T-helper 17 cell (primary cell): ENCODE results near the gene KCNQ5. TPM values are rescaled to one million over a fixed set of nuclear protein-coding genes. Genes with fewer than 3 reads are reported as not detected.

ENCODE experiments used
- ATAC-seq: fragments of 150-1000 bp; cut with Tn5 transposase; 2 replicates; pipeline ENCODE4 v1.10.0; 2021; ENCODE audit warnings: mild to moderate bottlenecking, moderate library complexity
- DNase-seq, 3 donors: peaks; one replicate each; pipeline versions ENCODE4 v3.0.0 to v3.0.0-alpha.2; 2020 to 2021
- H3K9me3 ChIP-seq: one replicate; pipeline ENCODE4 v1.7.0; 2013; ENCODE audit warnings: low read length, mild to moderate bottlenecking; ENCODE audit not compliant: control insufficient read depth, poor library complexity, severe bottlenecking
- H3K27ac Mint-ChIP-seq: one replicate; pipeline ENCODE4 v1.8.0; 2022; ENCODE audit warnings: mild to moderate bottlenecking, moderate library complexity, mixed read lengths
- H3K27me3 Mint-ChIP-seq: one replicate; pipeline ENCODE4 v1.8.0; 2022; ENCODE audit warnings: mixed read lengths
- H3K36me3 Mint-ChIP-seq: one replicate; pipeline ENCODE4 v1.8.0; 2022; ENCODE audit warnings: low read depth, mixed read lengths
- H3K4me1 Mint-ChIP-seq: one replicate; pipeline ENCODE4 v1.8.0; 2022; ENCODE audit warnings: mild to moderate bottlenecking, mixed read lengths
- H3K4me3 Mint-ChIP-seq: one replicate; pipeline ENCODE4 v1.8.0; 2022; ENCODE audit warnings: mild to moderate bottlenecking, moderate library complexity, mixed read lengths
- total RNA-seq, 4 donors: library from RNA in 2 of 4; stranded (reverse) in 2 of 4; gene quantifications; one replicate each; pipeline ENCODE4 v1.2.3 and lab custom pipeline; 2022 to 2026

KCNQ5 gene
- total RNA-seq, 2 donors from 2014 or later, result 1.5 to 3.3 TPM

DNA sequence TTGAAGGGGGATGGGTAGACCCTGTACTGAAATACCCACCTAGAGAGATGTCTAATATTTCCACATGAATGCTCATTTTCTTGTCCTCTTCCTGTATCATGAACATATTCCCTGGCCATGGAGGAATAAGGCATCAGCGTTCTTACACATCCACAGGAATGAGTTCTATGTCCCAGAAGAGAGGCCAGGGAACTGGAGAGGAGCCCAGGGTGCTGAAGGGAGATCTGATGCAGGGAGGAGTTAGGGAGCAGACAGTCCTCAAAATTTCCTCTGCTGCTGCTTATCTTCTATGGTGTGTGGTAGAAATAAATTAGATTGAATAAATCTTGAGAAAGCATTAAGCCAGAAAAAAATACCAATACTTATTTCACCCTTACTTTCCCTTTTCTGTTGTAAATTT is 295.0 kb downstream of the KCNQ5 start:
- ATAC-seq, result no peak
- no peaks in the 10 kb centered on the region for H3K36me3 Mint-ChIP-seq
- no peak overlapping the region for H3K4me3 Mint-ChIP-seq
- H3K27ac Mint-ChIP-seq, result no peak overlapping the region
- DNase-seq, result no peak
- H3K9me3 ChIP-seq, result no peaks in the 10 kb centered on the region
- peaks cover 6% of the 10 kb centered on the region for H3K27me3 Mint-ChIP-seq
- no peaks in the 10 kb centered on the region for H3K4me1 Mint-ChIP-seq

DNA sequence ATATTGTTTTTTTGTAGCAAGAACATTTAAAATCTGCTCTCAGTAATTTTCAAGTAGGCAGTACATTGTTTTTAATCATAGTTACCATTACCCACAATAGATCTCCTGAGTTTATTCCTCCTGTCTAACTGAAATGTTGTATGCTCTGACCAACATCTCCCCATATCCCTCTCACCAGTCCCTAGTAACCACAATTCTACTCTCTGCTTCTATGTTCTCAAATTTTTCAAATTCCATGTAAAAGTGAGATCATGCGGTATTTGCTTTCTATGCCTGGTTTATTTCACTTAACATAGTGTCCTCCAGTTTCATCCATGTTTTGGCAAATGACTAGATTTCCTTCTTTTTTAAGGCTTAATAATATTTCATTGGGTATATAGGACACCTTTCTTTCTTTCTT is 300.5 kb downstream of the KCNQ5 start:
- peaks cover 12% of the 10 kb centered on the region for H3K27me3 Mint-ChIP-seq
- H3K36me3 Mint-ChIP-seq, result no peaks in the 10 kb centered on the region
- no peak overlapping the region for H3K4me3 Mint-ChIP-seq
- ATAC-seq, result no peak
- no peak overlapping the region for H3K27ac Mint-ChIP-seq
- no peak for DNase-seq
- H3K9me3 ChIP-seq, result no peaks in the 10 kb centered on the region
- no peaks in the 10 kb centered on the region for H3K4me1 Mint-ChIP-seq

DNA sequence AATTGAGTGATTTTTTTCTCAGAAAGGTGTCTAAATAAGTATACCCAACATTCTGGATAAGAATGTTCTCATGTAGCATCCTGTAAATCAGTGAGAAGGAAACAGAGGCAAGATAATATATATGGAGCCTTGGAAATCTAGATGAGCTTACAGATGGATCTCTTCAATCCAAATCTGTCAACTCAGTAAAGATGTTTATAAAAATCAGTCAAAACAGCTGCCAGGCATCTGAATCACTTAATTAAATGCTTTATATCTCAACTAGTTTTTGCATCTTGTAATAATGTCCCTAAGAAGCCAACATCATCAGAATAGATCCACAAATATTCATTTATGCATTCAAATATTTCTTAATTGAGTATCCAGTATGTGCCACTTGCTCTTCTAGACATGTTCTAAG is 303.3 kb downstream of the KCNQ5 start:
- DNase-seq, result no peak
- H3K27me3 Mint-ChIP-seq, result peaks cover 12% of the 10 kb centered on the region
- ATAC-seq, result no peak
- H3K4me1 Mint-ChIP-seq, result no peaks in the 10 kb centered on the region
- H3K36me3 Mint-ChIP-seq, result no peaks in the 10 kb centered on the region
- no peak overlapping the region for H3K4me3 Mint-ChIP-seq
- H3K27ac Mint-ChIP-seq, result no peak overlapping the region
- H3K9me3 ChIP-seq, result no peaks in the 10 kb centered on the region

GRCh38 chr6:72930556-72931132 is 308.8 kb downstream of the KCNQ5 start:
- no peak for DNase-seq

GRCh38 chr6:72931325-72931887 is 309.5 kb downstream of the KCNQ5 start:
- no peak overlapping the region for H3K4me3 Mint-ChIP-seq
- DNase-seq (no peak), ATAC-seq (no peak)
- no peak overlapping the region for H3K27ac Mint-ChIP-seq
- H3K36me3 Mint-ChIP-seq, result peaks cover 4% of the 10 kb centered on the region
- peaks cover 5% of the 10 kb centered on the region for H3K27me3 Mint-ChIP-seq
- H3K4me1 Mint-ChIP-seq, result no peaks in the 10 kb centered on the region
- H3K9me3 ChIP-seq, result no peaks in the 10 kb centered on the region

More at GRCh38 chr6:72930556-72931132, 308.8 kb downstream of the KCNQ5 start:
- H3K9me3 ChIP-seq, result no peaks in the 10 kb centered on the region
- no peak overlapping the region for H3K4me3 Mint-ChIP-seq
- peaks cover 1% of the 10 kb centered on the region for H3K27me3 Mint-ChIP-seq
- H3K4me1 Mint-ChIP-seq, result no peaks in the 10 kb centered on the region
- H3K27ac Mint-ChIP-seq, result no peak overlapping the region
- peaks cover under 1% of the 10 kb centered on the region for H3K36me3 Mint-ChIP-seq
- ATAC-seq, result no peak

DNA sequence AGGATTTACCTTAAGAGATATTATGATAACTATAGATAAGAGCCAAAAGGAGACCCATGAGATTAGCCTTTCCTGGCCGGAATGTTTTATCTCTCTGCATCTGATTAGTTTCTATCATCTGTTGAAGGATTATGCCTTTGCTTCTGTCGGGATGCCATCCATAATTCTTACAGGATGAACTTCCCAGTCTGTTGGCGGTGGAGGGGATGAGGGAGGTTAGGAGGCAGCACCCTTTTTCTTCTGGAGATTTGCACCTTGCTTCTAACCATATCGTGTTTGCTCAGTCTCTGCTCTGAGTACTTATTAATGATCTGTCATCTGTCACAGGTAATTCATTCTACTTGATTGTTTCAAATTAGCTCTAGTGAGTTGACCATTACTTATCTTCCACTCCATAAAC is 311.4 kb downstream of the KCNQ5 start:
- Mint-ChIP-seq H3K27ac (no peak overlapping the region), H3K27me3 (peaks cover 5% of the 10 kb centered on the region), H3K36me3 (peaks cover 4% of the 10 kb centered on the region), H3K4me3 (no peak overlapping the region), H3K4me1 (no peaks in the 10 kb centered on the region)
- no peak for ATAC-seq
- no peak for DNase-seq
- no peaks in the 10 kb centered on the region for H3K9me3 ChIP-seq

DNA sequence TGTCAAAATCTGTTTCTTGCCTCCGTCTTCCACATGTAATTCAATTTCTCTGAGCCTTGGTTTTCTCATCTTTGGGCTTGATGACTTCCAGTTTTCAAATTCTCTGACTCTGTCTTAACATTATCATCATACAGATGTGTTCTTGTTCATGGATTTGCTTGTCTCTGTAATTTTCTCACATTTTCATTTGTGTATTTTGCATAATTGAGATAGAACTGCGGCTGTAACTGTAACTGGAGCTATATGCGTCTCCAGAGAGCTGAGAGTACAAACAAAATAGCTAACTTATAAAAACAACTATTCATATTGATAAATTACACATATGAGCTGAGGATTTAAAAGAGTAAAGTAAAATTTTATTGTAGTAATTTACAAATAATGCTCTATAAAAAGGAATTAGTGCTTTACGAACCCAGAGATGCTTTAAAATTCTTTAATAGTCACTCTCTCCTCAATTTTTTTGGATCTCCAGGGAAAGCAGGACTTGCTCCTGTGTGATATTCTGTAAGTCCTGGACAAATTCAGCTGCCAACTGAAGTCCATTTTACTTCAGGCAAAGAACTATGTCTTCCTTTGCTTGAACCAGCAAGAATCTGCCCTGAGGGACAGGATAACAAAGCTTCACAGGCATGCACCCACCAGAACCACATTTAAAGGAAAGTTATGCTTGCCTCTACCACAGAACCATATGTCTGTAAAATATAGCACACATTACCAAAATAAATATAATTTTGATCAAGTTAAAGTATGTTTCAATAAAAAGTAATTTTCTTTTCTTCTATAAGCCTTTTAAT is 315.1 kb downstream of the KCNQ5 start:
- H3K4me1 Mint-ChIP-seq, result no peaks in the 10 kb centered on the region
- H3K4me3 Mint-ChIP-seq, result no peak overlapping the region

DNA sequence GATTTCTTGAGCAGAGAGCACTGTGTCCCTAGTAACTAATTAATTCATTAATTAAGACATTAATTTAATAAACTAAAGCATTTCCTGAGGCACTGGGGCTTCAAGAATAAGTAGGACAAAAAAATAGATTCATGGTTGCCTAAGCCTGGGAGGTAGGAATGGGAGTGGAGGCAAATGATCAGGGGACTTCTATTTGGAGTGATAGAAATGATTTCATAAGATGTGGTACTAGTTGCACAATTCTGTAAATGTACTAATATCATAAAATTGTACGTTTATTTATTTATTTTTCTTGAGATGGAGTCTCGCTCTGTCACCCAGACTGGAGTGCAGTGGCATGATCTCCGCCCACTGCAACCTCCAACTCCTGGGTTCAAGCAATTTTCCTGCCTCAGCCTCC is 316.2 kb downstream of the KCNQ5 start:
- DNase-seq (no peak), ATAC-seq (no peak)
- peaks cover 4% of the 10 kb centered on the region for H3K36me3 Mint-ChIP-seq
- no peaks in the 10 kb centered on the region for H3K9me3 ChIP-seq
- H3K4me3 Mint-ChIP-seq, result no peak overlapping the region
- H3K27ac Mint-ChIP-seq, result no peak overlapping the region
- peaks cover 5% of the 10 kb centered on the region for H3K27me3 Mint-ChIP-seq
- no peaks in the 10 kb centered on the region for H3K4me1 Mint-ChIP-seq

More for the DNA sequence above, 315.1 kb downstream of the KCNQ5 start:
- H3K27me3 Mint-ChIP-seq, result peaks cover 5% of the 10 kb centered on the region
- DNase-seq (no peak), ATAC-seq (no peak)
- no peak overlapping the region for H3K27ac Mint-ChIP-seq
- H3K9me3 ChIP-seq, result no peaks in the 10 kb centered on the region
- H3K36me3 Mint-ChIP-seq, result peaks cover 4% of the 10 kb centered on the region

- H3K27ac Mint-ChIP-seq, result no peak overlapping the region
- DNase-seq (no peak), ATAC-seq (no peak)
- H3K27me3 Mint-ChIP-seq, result peaks cover 5% of the 10 kb centered on the region
- H3K9me3 ChIP-seq, result no peaks in the 10 kb centered on the region
- no peaks in the 10 kb centered on the region for H3K4me1 Mint-ChIP-seq
- H3K36me3 Mint-ChIP-seq, result peaks cover 4% of the 10 kb centered on the region
- H3K4me3 Mint-ChIP-seq, result no peak overlapping the region
These were observed 317.1 kb downstream of the KCNQ5 start for GRCh38 chr6:72939004-72939403.

GRCh38 chr6:72940265-72940664 is 318.4 kb downstream of the KCNQ5 start:
- no peak overlapping the region for H3K4me3 Mint-ChIP-seq
- no peaks in the 10 kb centered on the region for H3K4me1 Mint-ChIP-seq
- peaks cover 5% of the 10 kb centered on the region for H3K27me3 Mint-ChIP-seq
- no peaks in the 10 kb centered on the region for H3K9me3 ChIP-seq
- H3K36me3 Mint-ChIP-seq, result peaks cover 4% of the 10 kb centered on the region
- no peak overlapping the region for H3K27ac Mint-ChIP-seq
- no peak for ATAC-seq
- DNase-seq, result no peak

DNA sequence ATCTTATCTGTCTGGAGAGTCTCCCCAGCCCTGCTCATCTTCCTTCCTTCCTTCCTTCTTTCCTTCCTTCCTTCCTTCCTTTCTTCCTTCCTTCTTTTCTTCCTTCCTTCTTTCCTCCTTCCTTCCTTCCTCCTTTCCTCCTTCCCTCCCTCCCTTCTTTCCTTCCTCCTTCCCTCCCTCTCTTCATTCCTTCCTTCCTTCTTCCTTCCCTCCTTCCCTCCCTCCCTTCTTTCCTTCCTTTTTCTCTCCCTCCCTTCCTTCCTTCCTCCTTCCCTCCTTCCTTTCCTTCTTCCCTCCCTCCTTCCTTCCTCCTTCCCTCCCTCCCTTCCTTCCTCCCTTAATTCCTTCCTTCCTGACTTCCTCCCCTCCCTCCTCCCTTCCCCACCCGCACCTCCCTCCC is 319.4 kb downstream of the KCNQ5 start:
- H3K4me3 Mint-ChIP-seq, result no peak overlapping the region
- no peak overlapping the region for H3K27ac Mint-ChIP-seq
- H3K4me1 Mint-ChIP-seq, result no peaks in the 10 kb centered on the region
- ATAC-seq, result no peak
- H3K36me3 Mint-ChIP-seq, result no peaks in the 10 kb centered on the region
- DNase-seq, result no peak
- no peaks in the 10 kb centered on the region for H3K9me3 ChIP-seq
- peaks cover 6% of the 10 kb centered on the region for H3K27me3 Mint-ChIP-seq

DNA sequence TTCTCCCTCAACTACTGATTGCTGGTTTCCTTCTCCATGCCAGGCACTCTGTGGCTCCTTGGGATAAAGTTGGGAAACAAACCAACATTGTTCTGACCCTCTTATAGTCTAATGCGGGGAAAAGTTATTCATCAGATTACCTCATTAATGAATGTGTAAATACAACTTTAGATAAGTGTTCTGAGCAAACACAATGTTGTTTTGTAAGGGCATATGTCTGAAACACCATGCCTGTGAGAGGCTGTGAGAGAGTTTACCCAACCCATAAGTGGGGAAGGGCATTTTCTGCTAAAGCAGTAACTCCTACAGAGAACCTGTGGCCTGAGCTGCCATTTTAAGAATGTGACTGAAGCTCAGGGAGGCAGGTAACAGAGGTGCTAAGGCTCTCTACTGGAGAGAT is 319.9 kb downstream of the KCNQ5 start:
- Mint-ChIP-seq H3K27me3 (peaks cover 6% of the 10 kb centered on the region), H3K27ac (no peak overlapping the region), H3K4me1 (no peaks in the 10 kb centered on the region), H3K4me3 (no peak overlapping the region), H3K36me3 (no peaks in the 10 kb centered on the region)
- H3K9me3 ChIP-seq, result no peaks in the 10 kb centered on the region
- DNase-seq (no peak), ATAC-seq (no peak)

DNA sequence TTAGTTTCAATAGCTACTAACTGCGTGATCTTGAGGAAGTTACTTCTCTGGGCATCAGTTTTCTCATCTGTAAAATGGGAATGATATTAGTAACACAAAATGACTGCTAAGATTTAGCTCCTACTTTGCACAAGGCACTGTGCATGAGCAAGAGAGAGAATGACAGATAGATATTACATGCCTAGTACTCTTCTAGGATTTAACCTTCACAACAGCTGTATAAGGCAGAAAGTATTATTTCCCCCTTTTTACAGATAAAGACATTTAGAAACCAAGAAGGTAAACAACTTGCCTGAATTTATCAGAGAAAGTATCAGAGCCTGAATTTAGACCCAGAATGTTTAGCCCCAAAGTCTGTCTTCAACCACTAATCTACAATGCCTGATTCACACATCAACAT is 321.8 kb downstream of the KCNQ5 start:
- peaks cover 6% of the 10 kb centered on the region for H3K27me3 Mint-ChIP-seq
- H3K36me3 Mint-ChIP-seq, result no peaks in the 10 kb centered on the region
- no peak overlapping the region for H3K27ac Mint-ChIP-seq
- no peak overlapping the region for H3K4me3 Mint-ChIP-seq
- no peaks in the 10 kb centered on the region for H3K9me3 ChIP-seq
- H3K4me1 Mint-ChIP-seq, result no peaks in the 10 kb centered on the region
- no peak for DNase-seq
- ATAC-seq, result no peak

GRCh38 chr6:72944660-72945059 is 322.8 kb downstream of the KCNQ5 start:
- Mint-ChIP-seq H3K4me3 (no peak overlapping the region), H3K27ac (no peak overlapping the region), H3K36me3 (no peaks in the 10 kb centered on the region), H3K4me1 (no peaks in the 10 kb centered on the region), H3K27me3 (peaks cover 6% of the 10 kb centered on the region)
- no peaks in the 10 kb centered on the region for H3K9me3 ChIP-seq
- ATAC-seq (no peak), DNase-seq (no peak)
